ENCODE data around the gene RLBP1. TPM values are rescaled to one million over a fixed set of nuclear protein-coding genes. Genes with fewer than 3 reads are reported as not detected.

The RLBP1 gene
- total RNA-seq, 1 donor from 2014 or later = not detected

DNA sequence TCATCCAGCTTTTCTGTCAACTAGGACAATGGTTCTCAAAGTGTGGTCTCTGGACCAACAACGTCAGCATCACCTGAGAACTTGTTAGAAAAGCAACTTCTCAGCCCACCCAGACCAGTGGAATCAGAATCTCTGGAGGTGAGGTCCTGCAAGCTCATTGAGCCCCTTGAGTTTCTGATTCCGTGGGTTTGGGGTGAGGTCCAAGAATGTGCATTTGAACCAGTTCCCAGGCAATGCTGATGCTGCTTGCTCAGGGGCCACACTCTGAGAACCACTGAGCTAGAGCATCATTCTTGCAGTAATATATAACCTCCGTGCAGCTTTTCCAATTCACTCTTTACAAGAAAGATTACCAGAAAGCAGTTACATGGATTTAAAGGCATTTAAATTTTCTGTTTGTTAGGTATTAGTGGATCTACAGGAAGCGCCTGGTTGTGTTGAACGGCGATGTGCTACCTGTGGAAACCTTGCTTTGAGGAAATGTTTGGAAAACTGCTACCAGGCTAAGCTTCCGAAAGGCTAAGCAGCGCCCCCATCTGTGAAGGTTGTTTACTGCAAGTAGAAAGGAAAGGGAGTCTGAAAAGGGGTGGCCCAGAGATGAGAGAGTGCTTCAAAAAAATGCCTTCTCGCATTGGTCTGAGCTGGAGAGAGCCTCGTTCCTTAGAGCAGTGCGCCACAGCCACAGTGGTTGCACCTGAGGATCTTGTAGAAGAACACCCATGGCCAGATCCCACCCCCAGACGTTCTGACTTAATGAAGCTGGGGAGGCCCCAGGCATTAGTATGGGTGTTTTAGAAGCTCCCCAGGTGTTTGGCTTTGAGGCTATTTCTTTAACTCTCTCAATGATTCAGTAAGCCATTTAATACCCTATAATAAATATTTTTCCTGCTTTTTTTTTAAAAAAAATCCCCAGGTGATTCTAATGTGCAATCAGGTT is 50.0 kb downstream of the RLBP1 start:
- no peak overlapping the region for H3K4me3 ChIP-seq (ENCODE audit: low read depth, low read length)
- TF ChIP-seq, protein P1, sequence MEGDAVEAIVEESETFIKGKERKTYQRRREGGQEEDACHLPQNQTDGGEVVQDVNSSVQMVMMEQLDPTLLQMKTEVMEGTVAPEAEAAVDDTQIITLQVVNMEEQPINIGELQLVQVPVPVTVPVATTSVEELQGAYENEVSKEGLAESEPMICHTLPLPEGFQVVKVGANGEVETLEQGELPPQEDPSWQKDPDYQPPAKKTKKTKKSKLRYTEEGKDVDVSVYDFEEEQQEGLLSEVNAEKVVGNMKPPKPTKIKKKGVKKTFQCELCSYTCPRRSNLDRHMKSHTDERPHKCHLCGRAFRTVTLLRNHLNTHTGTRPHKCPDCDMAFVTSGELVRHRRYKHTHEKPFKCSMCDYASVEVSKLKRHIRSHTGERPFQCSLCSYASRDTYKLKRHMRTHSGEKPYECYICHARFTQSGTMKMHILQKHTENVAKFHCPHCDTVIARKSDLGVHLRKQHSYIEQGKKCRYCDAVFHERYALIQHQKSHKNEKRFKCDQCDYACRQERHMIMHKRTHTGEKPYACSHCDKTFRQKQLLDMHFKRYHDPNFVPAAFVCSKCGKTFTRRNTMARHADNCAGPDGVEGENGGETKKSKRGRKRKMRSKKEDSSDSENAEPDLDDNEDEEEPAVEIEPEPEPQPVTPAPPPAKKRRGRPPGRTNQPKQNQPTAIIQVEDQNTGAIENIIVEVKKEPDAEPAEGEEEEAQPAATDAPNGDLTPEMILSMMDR (conservative IDR thresholded peaks at IDR 0.05; ENCODE audit: low read depth, low read length) = peak; percentile 93
- no peak for DNase-seq (ENCODE audit: low read depth)

- TF ChIP-seq, protein P1 (conservative IDR thresholded peaks at IDR 0.05; ENCODE audit: low read depth, low read length) = no peak
- DNase-seq (ENCODE audit: low read depth) = no peak
These were observed 51.0 kb downstream of the RLBP1 start for GRCh38 chr15:89170364-89170763.

DNA sequence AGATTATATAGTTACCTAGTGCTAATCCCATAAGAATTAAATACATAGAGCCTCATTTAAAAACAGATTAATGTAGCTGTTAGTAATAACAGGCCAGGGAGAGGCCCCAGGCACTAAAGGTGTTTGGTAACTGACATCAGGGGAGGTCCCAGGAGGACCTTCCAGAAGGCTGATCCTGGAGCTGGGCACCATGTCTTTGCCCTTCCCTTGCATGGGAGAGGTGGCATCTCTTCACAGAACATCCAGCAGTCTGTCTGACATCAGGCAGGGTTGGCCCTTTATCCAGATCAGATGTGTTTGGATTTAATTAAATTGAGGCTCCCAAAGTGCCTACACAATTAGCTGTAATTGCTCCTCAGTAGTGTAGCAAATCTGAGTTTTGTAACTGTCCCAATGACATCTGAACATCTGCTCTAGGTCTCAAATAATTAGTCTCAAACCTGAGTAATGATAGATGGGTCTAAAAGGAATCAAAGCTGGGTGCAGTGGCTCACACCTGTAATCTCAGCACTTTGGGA is 53.0 kb downstream of the RLBP1 start:
- no peak overlapping the region for H3K4me3 ChIP-seq (ENCODE audit: low read depth, low read length)
- TF ChIP-seq, protein P1 (conservative IDR thresholded peaks at IDR 0.05; ENCODE audit: low read depth, low read length) = no peak
- DNase-seq (ENCODE audit: low read depth) = no peak

More at GRCh38 chr15:89170364-89170763, 51.0 kb downstream of the RLBP1 start:
- no peak overlapping the region for H3K4me3 ChIP-seq (ENCODE audit: low read depth, low read length)

DNA sequence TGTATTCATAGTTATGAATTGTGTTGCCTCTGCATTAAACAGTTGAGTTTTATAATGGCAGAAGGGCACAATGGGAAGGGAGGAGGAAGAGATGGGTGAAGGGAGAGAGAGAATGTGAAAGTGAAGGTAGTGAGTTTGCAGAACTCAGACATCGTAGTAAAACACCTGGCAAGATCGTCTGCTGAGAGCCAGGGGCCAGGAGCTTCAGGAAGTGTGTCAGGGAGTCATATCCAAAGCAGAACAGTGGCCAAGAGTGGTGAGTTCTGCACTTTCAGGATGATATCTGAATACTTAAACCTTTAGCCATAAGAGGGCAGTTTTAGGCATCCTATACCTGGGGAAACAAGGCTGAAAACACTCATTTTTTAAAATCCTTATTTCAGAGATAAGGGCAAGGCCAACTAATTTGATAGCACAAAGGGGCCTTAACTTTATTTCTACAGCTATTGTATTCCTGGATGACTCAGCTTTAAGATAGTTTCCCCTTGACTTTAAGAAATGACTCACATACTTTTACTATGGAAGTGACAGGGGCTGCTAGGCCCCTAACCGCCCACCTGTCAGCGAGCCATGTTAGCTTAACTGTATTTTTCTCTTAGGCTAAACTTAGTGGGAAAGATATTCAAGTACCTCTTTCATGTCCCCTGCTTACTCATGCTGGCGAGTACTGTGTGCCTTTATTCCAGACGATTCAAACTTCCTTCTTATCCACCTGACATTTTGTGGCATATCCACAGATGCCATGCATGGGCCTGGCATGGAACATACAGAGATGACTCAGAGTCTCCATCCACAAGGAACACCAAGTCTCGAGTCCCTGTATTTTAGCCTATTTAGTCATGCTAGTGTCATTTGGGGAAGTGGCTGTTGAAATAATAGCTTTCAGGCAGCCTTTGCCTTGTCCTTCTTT is 53.9 kb downstream of the RLBP1 start:
- no peak overlapping the region for H3K4me3 ChIP-seq (ENCODE audit: low read depth, low read length)
- TF ChIP-seq, protein P1 (conservative IDR thresholded peaks at IDR 0.05; ENCODE audit: low read depth, low read length) = no peak
- peak; percentile 31 for DNase-seq (ENCODE audit: low read depth)

DNA sequence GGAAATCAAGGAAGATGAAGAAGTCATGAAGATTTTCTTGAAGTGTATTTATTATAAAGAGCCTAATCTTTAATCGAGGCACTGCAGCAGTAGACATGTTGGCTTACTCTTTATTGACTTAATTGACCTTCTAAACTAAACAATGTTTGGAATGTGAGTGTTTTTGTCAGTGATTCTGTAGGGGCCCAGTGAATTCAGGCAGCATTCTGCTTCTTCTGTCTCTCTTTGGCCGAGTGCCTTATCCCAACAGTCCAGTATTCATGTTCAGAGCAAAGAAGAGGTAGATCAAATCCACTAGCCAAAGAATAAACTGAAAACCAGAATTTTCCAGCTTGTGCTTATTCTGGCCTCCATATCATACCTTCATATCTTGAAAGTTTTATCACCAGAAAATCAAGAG is 55.7 kb downstream of the RLBP1 start:
- H3K4me3 ChIP-seq (ENCODE audit: low read depth, low read length) = no peak overlapping the region
- no peak for DNase-seq (ENCODE audit: low read depth)
- TF ChIP-seq, protein P1 (conservative IDR thresholded peaks at IDR 0.05; ENCODE audit: low read depth, low read length) = no peak

DNA sequence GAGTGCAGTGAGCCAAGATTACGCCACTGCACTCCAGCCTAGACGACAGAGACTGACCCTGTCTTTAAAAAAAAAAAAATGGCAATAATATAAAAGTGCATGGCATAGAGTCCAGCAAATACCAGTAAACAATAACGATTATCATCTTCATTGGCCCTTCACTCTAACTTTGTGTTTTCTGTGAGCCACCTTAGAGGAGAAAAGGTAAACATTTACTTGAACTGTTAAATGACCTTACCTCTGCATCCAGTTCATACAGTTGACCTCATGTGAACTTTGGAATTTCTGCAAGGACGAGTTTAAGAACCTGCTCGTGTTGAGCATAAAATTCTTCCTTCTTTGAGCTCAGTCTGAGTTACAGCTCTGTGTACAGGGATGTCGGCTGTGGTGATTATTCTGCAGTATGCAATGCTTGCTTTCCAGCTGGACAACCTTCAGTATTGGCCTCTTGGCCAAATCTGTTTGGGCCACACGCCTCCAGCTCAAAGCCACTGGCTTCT is 56.6 kb downstream of the RLBP1 start:
- no peak for DNase-seq (ENCODE audit: low read depth)
- TF ChIP-seq, protein P1 (conservative IDR thresholded peaks at IDR 0.05; ENCODE audit: low read depth, low read length) = no peak
- no peak overlapping the region for H3K4me3 ChIP-seq (ENCODE audit: low read depth, low read length)

All from epithelial cell of proximal tubule (primary cell).